HG03025 (cell line): Measurements from ENCODE around the gene CYBC1.

Source experiments
- ATAC-seq: cut with Tn5 transposase; IDR thresholded peaks from one replicate; pipeline ENCODE4 v1.9.1; 2021; ENCODE audit warnings: mild to moderate bottlenecking, moderate library complexity; ENCODE audit not compliant: unreplicated experiment, low FRiP score

The CYBC1 gene

GRCh38 chr17:82449131-82449882 is 1.2 kb downstream of the CYBC1 start:
- peak; percentile 36 for ATAC-seq

DNA sequence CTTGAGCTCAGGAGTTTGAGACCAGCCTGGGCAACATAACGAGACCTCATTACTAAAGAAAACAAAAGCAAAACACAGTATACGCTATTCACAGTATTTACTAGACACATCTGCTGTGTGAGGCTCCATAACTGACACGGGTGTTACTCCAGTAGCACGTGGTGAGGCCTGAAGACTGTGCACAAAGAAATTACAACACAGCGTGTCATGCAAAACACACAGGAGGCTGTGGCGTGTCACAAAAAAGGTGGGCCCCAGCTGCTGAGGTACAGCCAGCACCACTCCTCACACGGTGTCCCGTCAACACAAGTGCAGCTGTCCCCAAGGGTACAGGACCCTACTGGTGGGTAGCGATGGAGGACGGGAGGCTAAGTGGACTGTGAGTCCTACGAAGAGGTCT is 2.7 kb downstream of the CYBC1 start:
- ATAC-seq: no peak

DNA sequence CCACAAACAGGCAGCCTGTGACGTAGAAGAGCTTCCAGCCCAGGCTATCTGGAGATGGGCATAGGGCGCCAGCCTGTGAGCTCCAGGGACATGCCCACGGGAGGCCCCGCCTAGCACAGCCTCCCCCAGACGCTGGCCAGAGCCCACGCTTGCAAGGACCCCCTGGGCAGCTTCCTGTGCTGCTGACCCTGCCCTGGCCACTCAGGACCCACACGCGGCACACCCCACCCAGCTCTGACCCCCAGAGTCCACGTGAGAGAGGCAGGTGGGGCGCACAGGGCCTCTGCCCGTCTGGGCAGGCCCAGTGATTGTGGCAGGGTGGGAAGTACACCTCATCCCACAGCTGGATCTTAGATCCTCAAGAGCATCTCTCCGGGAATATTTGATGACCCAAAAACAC is 3.9 kb downstream of the CYBC1 start:
- no peak for ATAC-seq

- no peak for ATAC-seq
Measured at GRCh38 chr17:82446124-82446523, 4.4 kb downstream of the CYBC1 start.

GRCh38 chr17:82445542-82445941 is 5.0 kb downstream of the CYBC1 start:
- ATAC-seq: no peak

DNA sequence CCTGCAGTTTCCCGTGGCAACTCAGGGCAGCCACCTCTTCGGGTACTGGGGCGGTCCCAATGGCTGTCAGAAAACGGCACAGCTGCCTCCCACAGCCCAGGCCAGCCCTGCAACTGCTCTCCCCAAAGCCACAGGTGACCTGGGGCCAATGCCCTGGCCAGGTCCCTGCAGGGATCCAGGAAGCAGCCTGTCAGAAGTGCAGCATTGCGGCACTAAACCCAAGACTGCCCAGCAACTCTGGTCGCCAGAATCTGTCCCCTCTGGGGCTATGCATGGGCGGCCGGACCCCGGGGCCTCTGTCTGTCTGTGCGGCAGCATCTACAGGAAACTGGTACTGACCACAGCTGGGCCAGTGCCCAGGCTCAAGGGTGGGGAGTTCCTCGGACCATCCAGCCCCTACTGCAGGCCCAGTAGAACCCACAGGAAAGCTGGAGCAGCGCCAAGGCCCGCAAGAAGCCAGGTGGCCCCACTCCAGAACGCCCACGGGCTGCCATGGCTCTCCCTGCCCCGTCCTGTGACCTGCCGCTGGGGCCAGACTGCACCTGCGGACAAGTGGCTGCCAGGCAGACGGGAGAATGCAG is 5.5 kb downstream of the CYBC1 start:
- no peak for ATAC-seq

DNA sequence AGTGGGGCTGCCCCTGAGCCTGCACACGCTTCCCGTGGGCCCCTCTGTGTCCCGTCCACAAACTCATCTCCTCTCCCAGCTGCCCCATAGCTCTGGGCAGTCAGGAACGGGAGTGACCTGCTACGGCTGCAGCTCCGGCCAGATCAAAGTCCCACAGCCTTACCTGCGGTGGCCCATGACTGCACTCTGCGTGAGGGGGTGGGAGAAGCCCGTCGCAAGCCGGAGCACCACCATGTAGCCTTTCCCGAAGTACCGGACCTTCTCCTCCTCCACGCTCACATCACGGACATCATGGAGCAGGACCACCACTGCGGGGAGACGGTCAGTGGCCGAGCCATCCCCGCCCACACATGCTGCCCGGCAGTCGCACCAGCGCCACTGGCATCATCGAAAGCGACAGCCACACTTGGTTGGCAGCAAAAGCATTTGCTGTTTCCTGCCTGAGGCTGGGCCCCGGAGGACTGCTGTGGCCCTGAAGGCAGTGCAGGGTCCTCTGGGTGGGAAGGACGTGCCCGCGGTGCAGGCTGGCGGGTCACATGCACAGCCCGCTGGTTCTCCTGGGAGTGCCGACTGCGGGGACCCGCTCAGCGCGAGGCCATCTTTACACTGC is 6.2 kb downstream of the CYBC1 start:
- no peak for ATAC-seq

DNA sequence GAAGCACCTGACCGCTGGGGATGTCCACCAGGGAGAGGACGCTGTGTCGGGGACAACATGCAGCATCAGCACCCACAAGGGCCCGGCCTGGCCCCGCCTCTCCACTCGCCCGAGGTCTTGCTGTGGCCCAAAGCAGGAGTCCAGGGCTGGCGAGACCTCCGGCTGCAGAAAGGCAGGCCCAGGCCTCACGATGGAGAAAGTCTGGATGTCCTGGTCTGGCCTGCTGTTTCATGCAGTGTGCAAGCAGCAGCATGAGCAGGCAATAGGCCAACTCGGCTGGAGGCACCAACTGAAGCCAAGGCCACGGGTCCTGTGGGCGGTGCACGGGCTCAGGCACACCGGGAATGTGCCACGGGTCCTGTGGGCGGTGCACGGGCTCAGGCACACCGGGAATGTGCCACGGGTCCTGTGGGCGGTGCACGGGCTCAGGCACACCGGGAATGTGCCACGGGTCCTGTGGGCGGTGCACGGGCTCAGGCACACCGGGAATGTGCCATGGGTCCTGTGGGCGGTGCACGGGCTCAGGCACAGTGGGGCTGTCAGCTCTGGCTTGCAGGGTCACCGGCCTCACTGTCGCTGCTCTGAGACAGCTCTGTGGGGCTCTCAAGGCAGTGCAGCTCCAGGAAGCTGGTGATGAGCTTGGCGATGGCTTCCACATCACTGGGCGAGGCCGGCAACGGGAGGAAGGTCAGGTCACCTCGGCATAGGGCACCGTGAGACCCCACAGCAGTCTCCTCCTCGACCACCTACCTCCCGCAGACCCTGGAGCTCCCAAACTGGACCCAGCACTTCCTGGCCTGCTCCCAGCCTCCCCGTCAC is 6.9 kb downstream of the CYBC1 start:
- no peak for ATAC-seq

GRCh38 chr17:82442643-82443464 is 7.7 kb downstream of the CYBC1 start:
- ATAC-seq: no peak

GRCh38 chr17:82441691-82442487 is 8.7 kb downstream of the CYBC1 start:
- ATAC-seq: no peak

- ATAC-seq: no peak
Measured at GRCh38 chr17:82440991-82441627, 9.4 kb downstream of the CYBC1 start.

- ATAC-seq: no peak
Measured at GRCh38 chr17:82440469-82440981, 10.0 kb downstream of the CYBC1 start.

DNA sequence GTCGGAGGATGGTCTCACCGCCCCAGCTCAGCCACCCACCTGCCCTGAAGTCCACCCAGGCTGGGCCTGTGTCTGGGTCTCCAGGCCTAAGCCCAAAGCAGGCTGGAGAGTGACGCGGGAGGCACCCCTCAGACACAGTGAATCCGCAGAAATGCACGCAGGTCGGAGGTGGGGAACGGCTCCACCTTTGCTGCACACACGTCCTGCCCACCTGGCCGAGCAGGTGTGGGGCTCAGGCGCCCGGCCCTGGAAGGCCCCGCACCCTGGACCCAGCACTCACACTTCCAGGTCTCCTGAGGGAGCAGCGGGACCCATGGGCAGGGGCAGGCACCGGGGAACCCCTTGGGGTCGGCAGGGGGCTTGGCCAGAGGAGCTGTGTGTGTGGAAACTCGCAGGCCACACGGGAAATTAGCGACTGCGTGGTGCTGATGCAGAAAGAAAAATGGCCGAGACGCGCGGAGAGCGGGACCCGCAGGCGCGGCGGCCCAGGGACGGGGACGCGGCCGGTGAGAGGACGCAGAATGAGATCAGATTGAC is 10.7 kb downstream of the CYBC1 start:
- no peak for ATAC-seq

DNA sequence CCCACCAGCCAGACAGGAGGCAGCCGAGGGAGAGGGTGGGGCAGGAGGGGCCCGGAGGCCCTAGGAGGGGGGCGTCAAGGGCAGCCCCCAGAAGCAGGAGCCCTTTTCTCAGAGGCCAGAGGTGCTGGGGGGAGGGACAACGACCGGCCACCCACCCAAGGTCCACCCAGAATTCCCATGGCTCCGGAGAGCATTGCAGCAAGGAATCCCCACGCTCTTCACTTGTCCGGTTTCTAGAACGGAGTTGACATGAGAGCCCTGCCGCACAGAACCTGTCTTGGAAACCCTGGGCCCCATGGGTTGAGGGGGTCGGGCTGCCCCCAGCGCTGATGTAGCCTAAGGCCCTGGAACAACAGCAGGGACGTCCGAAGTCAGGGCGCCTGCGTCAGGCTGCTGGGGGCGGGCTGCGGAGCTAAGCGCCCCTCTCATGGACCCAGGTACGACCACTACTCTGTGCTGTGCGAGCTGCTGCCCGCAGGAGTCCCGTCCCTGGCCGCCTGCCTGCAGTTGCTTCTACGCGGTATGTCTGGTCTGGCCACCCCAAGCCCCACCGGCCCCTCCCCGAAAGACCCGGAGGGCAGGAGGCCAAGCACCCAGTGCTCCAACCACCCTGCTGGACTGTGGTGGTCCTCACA is 11.2 kb downstream of the CYBC1 start:
- ATAC-seq: no peak

DNA sequence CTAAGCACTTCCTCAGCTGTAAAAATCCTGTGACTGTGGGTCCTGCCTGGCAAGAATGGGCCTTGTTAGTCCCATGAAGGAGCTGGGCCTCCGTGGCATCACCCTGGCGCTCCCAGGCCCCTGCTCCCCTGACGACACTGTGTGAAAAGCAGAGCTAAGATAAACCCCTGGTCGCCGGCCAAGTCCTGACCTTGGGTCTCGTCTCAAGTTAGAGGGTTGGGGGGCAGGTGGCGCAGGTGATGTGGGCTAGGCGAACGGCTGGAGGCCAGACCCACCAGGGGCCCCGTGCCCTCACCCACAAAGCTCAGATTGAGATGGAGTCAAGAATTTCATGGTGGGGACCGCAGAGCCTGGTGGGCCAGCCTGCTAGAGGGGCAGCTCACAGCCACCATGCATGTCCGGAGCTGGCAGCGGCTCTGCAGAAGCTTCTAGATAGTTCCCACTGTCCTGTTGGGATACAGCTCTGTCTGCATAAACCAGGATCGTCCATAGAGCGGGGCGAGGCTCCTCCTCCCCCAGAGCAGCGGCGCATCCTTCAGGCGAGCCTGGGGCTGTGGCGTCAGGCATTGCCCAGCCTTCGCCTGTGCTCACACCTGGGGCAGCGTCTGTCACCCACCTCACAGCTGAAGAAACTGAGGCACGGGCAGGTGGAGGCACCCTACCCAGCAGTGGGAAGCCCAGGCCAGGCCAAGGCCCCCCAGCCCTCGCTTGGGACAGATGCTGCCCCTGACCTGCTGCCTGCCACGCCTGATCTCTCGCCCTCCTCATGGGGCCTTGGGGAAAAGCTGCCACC is 12.0 kb downstream of the CYBC1 start:
- no peak for ATAC-seq

GRCh38 chr17:82437325-82437668 is 13.3 kb downstream of the CYBC1 start:
- no peak for ATAC-seq

DNA sequence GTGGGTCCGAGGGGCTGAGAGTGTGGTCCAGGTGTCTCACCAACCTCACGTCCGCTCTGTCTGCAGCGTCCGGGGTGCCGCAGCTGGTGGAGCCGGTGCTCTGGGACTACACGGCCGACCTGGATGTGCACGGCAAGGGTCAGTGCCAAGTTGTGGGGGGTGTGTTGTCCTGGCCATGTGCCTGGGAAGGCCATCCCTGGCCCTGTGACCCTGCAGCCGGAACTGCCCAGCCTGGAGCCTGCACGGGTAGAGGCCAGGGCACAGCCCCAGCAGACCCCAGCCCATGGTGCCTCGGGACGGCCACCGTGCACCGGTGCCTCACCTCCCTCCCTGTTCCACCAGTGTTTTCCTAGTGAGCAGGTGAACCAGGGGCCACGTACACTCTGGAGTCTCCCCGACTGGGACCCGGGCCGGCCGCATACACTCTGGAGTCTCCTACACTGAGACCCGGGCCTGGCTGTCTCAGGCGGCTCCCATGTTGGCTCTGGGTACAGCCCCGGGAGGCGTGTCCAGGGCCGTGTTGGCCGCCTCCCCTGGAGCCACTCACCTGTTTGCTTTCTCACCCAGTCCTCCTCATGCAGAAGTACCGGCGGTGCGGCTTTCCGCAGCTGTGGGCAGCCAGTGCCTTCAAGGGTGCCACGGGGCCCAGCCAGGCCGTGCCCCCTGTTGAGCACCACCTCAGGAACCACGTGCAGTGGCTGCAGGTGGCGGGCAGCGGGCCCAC is 13.8 kb downstream of the CYBC1 start:
- ATAC-seq: no peak
